GM10847 (cell line): ENCODE results near the gene MORN4.

Experiments used
- POLR2A ChIP-seq: IDR thresholded peaks from 2 replicates; pipeline ENCODE4 v1.6.1; 2011; ENCODE audit not compliant: insufficient read length; ENCODE audit errors: extremely low read depth

Gene MORN4

GRCh38 chr10:97570146-97570788 lies 63.0 kb downstream of the MORN4 start:
- no peak for TF ChIP-seq POLR2A

GRCh38 chr10:97567891-97568290 lies 65.4 kb downstream of the MORN4 start:
- no peak for TF ChIP-seq POLR2A

- no peak for TF ChIP-seq POLR2A
Observed at GRCh38 chr10:97566336-97566996, 66.8 kb downstream of the MORN4 start.

GRCh38 chr10:97564776-97565175 lies 68.5 kb downstream of the MORN4 start:
- TF ChIP-seq POLR2A, result no peak
